Erythroblast (primary cell): ENCODE measurements around the gene SCML1.

Experiments used
- GATA1 ChIP-seq: IDR thresholded peaks from 2 replicates; pipeline ENCODE4 v1.6.1; 2011; ENCODE audit warnings: low read depth, mild to moderate bottlenecking, control low read depth, low read length, moderate library complexity
- POLR2A ChIP-seq: IDR thresholded peaks from 2 replicates; pipeline ENCODE4 v1.6.1; 2011; ENCODE audit warnings: mild to moderate bottlenecking, low read length

- TF ChIP-seq POLR2A (no peak), GATA1 (no peak)
Measured at GRCh38 chrX:17687648-17688047, 49.6 kb upstream of the SCML1 start.
